WI38 (cell line): ENCODE measurements around the gene SNRPD3.
"Not testable (repeated sequence)": the region's sequence is repeated elsewhere in the genome, so short reads cannot be mapped to it uniquely, and the experiment has no call there.

Experiments used
- H3K4me3 ChIP-seq: 2 replicates; pipeline ENCODE4 v1.5.1; 2011; ENCODE audit warnings: low read depth, mild to moderate bottlenecking, control low read depth, low read length
- TF ChIP-seq, protein P1 (sequence below): IDR thresholded peaks from 2 replicates; pipeline ENCODE4 v1.5.1; 2012; ENCODE audit warnings: low read depth, mild to moderate bottlenecking, control low read depth, low read length

The SNRPD3 gene

GRCh38 chr22:24594569-24595120, 38.8 kb downstream of the SNRPD3 start:
- no peak overlapping the region for H3K4me3 ChIP-seq
- TF ChIP-seq, protein P1, sequence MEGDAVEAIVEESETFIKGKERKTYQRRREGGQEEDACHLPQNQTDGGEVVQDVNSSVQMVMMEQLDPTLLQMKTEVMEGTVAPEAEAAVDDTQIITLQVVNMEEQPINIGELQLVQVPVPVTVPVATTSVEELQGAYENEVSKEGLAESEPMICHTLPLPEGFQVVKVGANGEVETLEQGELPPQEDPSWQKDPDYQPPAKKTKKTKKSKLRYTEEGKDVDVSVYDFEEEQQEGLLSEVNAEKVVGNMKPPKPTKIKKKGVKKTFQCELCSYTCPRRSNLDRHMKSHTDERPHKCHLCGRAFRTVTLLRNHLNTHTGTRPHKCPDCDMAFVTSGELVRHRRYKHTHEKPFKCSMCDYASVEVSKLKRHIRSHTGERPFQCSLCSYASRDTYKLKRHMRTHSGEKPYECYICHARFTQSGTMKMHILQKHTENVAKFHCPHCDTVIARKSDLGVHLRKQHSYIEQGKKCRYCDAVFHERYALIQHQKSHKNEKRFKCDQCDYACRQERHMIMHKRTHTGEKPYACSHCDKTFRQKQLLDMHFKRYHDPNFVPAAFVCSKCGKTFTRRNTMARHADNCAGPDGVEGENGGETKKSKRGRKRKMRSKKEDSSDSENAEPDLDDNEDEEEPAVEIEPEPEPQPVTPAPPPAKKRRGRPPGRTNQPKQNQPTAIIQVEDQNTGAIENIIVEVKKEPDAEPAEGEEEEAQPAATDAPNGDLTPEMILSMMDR, result no peak

DNA sequence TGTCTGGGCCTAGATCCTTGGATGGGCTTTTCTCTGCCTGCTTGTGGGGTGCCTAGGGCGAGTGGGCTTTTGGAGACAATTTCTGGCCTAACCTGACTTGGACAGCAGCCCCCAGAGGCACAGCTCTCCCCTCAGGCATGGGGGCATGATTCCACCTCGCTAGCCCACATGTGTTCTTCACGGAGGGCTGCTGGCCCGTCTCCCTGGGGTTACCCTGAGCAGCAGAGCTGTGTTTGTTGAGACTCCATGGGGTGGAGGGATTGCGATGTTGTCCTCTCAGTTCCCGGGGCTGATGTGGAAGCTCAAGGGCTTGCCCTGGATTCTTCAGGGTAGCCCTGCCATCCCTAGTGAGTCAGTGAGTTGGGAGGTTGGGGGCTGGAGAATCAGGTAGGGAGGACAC, 39.4 kb downstream of the SNRPD3 start:
- no peak overlapping the region for H3K4me3 ChIP-seq
- TF ChIP-seq, protein P1, result no peak

DNA sequence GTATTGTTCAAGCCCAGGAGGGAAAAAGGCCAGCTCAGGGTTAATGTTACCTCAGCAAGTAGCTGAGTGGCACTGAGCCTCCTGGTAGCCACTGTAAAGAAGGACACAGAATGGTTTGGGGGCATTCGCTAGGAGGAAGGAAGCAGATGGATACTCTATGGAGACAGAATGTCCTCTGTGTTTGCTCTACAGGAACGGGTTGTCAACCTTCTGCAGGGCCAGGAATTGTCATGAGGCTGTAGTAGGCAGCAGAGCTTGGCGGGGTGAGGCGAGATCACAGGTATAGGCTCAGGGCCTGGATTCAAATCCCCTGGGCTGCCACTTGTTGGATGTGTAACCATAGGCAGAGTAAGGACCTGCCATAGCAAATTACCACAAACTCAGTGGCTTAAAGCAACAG, 40.1 kb downstream of the SNRPD3 start:
- TF ChIP-seq, protein P1, result no peak

DNA sequence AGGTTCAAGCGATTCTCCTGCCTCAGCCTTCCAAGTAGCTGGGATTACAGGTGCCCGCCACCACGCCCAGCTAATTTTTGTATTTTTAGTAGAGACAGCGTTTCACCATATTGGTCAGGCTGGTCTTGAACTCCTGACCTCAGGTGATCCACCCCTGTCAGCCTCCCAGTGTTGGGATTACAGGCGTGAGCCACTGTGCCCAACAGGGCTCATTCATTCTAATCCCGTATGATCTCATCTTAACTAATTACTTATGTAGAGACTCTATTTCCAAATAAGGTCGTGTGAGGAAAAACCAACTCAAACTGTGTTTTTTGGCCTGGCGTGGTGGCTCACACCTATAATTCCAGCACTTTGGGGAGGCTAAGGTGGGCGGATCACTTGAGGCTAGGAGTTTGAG, 41.3 kb downstream of the SNRPD3 start:
- not testable (repeated sequence) for H3K4me3 ChIP-seq

More for the DNA sequence above, 40.1 kb downstream of the SNRPD3 start:
- H3K4me3 ChIP-seq, result no peak overlapping the region

GRCh38 chr22:24599514-24599913, 43.7 kb downstream of the SNRPD3 start:
- H3K4me3 ChIP-seq, result no peak overlapping the region
- TF ChIP-seq, protein P1, result no peak

GRCh38 chr22:24599958-24600715, 44.3 kb downstream of the SNRPD3 start:
- not testable (repeated sequence) for H3K4me3 ChIP-seq

GRCh38 chr22:24601217-24602104, 45.7 kb downstream of the SNRPD3 start:
- H3K4me3 ChIP-seq, result no peak overlapping the region
- TF ChIP-seq, protein P1, result no peak

GRCh38 chr22:24602105-24602749, 46.4 kb downstream of the SNRPD3 start:
- H3K4me3 ChIP-seq, result not testable (repeated sequence)

GRCh38 chr22:24602847-24603769, 47.3 kb downstream of the SNRPD3 start, which contains the start of gene GGT1:
Gene GGT1 (plus strand): TSS chr22:24603193. CDS start chr22:24611082, 7,889 bp downstream.
- not testable (repeated sequence) for H3K4me3 ChIP-seq

DNA sequence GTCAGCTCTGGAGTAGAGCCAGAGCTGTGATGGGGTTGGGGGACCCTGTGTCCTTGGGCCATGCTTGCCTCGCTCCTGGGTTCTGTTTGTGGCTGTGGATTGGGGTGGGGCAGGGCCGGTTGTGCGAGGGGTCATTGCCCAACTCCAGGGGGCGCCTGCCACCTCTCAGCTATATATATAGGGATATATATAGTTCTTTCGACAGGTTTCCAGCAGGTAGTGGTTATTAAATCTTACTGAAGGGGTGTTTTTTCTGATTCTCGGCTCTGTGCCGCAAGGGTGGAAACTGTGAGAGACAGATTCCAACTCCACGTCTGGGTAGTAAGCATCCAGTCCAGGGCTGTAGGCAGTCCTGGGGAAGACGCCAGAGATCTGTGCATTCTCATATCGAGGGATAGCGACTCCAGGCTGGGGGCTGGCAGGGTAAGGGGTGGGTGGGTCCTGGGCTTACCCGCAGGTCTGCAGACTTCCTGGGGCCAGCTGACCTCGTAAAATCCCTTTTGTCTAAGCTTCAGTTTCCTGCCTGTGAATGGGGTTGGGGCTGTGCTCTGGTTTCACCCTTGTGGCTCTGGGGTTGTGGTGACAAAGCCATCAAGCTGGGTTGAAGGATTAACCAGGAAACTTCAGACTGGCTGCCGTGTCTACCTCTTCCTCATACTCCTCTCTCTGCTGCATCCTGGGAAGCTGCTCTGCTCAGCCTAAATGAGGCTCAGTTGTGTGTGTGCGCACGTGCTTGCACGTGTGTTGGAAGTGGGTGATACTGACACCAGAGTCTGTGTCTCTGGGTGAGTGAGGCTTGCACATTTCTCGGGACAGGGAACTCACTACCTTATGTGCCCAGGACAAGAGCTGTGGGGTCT, 48.2 kb downstream of the SNRPD3 start:
- not testable (repeated sequence) for H3K4me3 ChIP-seq

DNA sequence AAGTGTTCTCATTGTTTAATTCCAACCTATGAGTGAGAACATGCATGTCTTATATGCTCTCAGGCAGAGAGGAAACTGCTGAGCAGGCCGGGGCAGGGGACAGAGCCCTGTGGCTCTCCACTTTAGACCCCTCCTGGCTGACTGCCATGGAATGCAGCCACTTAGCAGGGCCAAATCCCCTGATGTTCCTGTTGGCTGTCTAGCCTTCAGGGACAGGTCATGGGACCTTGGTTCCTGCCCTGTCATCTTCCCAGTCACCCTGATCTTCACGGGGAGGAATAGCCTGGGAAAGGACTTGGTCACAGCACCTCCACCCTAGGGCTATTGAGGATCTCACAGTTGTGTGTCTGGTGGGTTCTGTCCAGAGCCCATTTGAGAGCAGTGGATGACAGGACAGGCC, 50.5 kb downstream of the SNRPD3 start:
- not testable (repeated sequence) for H3K4me3 ChIP-seq
